Aorta (tissue), 5 donors: ENCODE results near the gene PCDHGB6. TPM values are rescaled to one million over a fixed set of nuclear protein-coding genes. Genes with fewer than 3 reads are reported as not detected.
A peak's percentile ranks its signal among the peaks of the same experiment; 100 is the strongest.
"Not testable (repeated sequence)": the region's sequence is repeated elsewhere in the genome, so short reads cannot be mapped to it uniquely, and the experiment has no call there.

Experiments used
- ATAC-seq: fragments of 200-7000 bp; cut with Tn5 transposase; one replicate; pipeline ENCODE4 v1.9.1; 2022; ENCODE audit warnings: moderate library complexity; ENCODE audit not compliant: low FRiP score
- DNase-seq, 2 donors: peaks; one replicate each; pipeline ENCODE4 v3.0.0-alpha.2; 2020
- H3K27ac ChIP-seq, 2 donors: one replicate each; pipeline ENCODE4 v1.5.1; 2013; ENCODE audit warnings: low read length in 2 of 2, mild to moderate bottlenecking in 2 of 2, moderate library complexity in 2 of 2, control low read depth in 1 of 2, inconsistent platforms in 1 of 2, low read depth in 1 of 2
- H3K27me3 ChIP-seq, 2 donors: one replicate each; pipeline ENCODE4 v1.6.1; 2013; ENCODE audit warnings: control low read depth in 1 of 2, low read length in 1 of 2, mild to moderate bottlenecking in 1 of 2, moderate library complexity in 1 of 2; ENCODE audit not compliant: insufficient read depth in 2 of 2, control insufficient read depth in 1 of 2
- H3K36me3 ChIP-seq, 2 donors: one replicate each; pipeline ENCODE4 v1.6.1; 2013; ENCODE audit warnings: control low read depth in 1 of 2, low read length in 1 of 2, mild to moderate bottlenecking in 1 of 2; ENCODE audit not compliant: insufficient read depth in 2 of 2, control insufficient read depth in 1 of 2
- H3K4me1 ChIP-seq, 2 donors: one replicate each; pipeline ENCODE4 v1.6.1; 2013; ENCODE audit warnings: low read length in 2 of 2, control low read depth in 1 of 2, mild to moderate bottlenecking in 1 of 2, moderate library complexity in 1 of 2; ENCODE audit not compliant: insufficient read depth in 2 of 2, control insufficient read depth in 1 of 2
- H3K4me3 ChIP-seq, 2 donors: one replicate each; pipeline ENCODE4 v1.5.1; 2013; ENCODE audit warnings: low read length in 2 of 2, control low read depth in 1 of 2, mild to moderate bottlenecking in 1 of 2
- H3K9me3 ChIP-seq: one replicate; pipeline ENCODE4 v1.6.1; 2013; ENCODE audit warnings: mild to moderate bottlenecking, low read length; ENCODE audit not compliant: control insufficient read depth
- WGBS, 2 donors: extraction: QIAGEN DNeasy Blood & Tissue Kit; methylation state at CpG; one replicate each; pipeline ENCODE4 v1.1.7; 2013; 5-methylcytosine and 5-hydroxymethylcytosine counted together
- intact Hi-C, 2 donors: fragments of 100-400 bp; cut with DNase I; formaldehyde crosslinking; loops; one replicate each; pipeline versions ENCODE4 v1.14.2 to v1.15.0; 2022
- polyA plus RNA-seq, 2 donors: library from polyadenylated mRNA; stranded (reverse); fragments of 200-250 nt; gene quantifications; one replicate each; pipeline ENCODE4 v1.2.3, GENCODE V29; 2013
- total RNA-seq, 2 donors: library from RNA; stranded (reverse); fragmentation: NEBNext Ultra II Directional; extraction: Animal tissue kit (Norgen Biotek cat#: 25700); gene quantifications; one replicate each; pipeline ENCODE4 v1.2.1, GENCODE V29; 2021
- donor health status: healthy with polysubstance abuse.
- donor health status: Bipolar disorder and iron deficiency.
- donor health status: DM: no; HTN: no; CAD: no.
- donor health status: DM: no; HTN: no; CAD: no.
- donor health status: DM: yes; HTN: yes; CAD: no.

Gene PCDHGB6
- total and polyA plus RNA-seq, 4 donors, result 0.38 to 14.6 (median 5.9) TPM

GRCh38 chr5:141387557-141388311 lies 20.1 kb upstream of the PCDHGB6 start, which contains the start of gene PCDHGB4:
Gene PCDHGB4, plus strand, starts transcription at chr5:141387698. Its CDS starts 187 bp downstream, at chr5:141387885.
- H3K27ac ChIP-seq, H3K4me1 ChIP-seq, ATAC-seq, H3K4me3 ChIP-seq, H3K36me3 ChIP-seq, H3K27me3 ChIP-seq, intact Hi-C loops: not testable (repeated sequence)
- DNase-seq, result peak in 1 of 2 donors; percentile 74
- H3K9me3 ChIP-seq, result peaks cover 36% of the 10 kb centered on the region
- 7 to 12% methylated on average over 17 to 22 of the region's 40 CpGs for WGBS, 2 donors

DNA sequence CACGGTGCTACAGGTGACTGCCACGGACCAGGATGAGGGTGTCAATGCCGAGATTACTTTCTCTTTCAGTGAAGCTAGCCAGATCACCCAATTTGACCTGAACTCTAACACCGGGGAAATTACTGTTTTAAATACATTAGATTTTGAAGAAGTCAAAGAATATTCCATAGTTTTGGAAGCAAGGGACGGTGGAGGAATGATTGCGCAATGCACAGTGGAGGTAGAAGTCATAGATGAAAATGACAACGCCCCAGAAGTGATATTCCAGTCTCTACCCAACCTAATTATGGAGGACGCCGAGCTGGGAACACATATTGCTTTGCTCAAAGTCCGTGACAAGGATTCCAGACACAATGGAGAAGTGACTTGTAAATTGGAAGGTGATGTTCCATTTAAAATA lies 19.2 kb upstream of the PCDHGB6 start:
- ATAC-seq (no peak), DNase-seq (no peak)
- Histone ChIP-seq H3K4me3 (no peak overlapping the region), H3K4me1 (no peaks in the 10 kb centered on the region), H3K27ac (no peak overlapping the region), H3K36me3 (no peaks in the 10 kb centered on the region), H3K27me3 (no peaks in the 10 kb centered on the region), H3K9me3 (peaks cover 36% of the 10 kb centered on the region)
- WGBS, 2 donors, result 37 to 44% methylated on average over 10 of the region's 10 CpGs
- intact Hi-C loops, result no loop called here

DNA sequence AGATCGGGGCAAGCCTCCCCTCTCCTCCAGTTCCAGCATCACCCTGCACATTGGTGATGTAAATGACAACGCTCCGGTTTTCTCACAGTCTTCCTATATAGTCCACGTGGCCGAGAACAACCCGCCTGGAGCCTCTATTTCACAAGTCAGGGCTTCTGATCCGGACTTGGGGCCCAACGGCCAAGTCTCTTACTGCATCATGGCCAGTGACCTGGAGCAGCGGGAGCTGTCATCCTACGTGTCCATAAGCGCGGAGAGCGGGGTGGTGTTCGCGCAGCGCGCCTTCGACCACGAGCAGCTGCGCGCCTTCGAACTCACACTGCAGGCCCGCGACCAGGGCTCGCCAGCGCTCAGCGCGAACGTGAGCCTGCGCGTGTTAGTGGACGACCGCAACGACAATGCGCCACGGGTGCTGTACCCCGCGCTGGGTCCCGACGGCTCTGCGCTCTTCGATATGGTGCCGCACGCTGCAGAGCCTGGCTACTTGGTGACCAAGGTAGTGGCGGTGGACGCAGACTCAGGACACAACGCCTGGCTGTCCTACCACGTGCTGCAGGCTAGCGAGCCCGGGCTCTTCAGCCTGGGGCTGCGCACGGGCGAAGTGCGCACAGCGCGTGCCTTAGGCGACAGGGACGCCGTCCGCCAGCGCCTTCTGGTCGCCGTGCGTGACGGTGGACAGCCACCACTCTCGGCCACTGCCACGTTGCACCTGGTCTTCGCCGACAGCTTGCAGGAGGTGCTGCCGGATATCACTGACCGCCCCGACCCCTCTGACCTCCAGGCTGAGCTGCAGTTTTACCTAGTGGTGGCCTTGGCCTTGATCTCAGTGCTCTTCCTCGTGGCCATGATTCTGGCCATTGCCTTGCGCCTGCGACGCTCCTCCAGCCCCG lies 18.4 kb upstream of the PCDHGB6 start:
- WGBS, 2 donors, result 24 to 32% methylated on average over 77 of the region's 77 CpGs
- Histone ChIP-seq H3K27ac (no peak overlapping the region), H3K27me3 (no peaks in the 10 kb centered on the region), H3K9me3 (peaks cover 37% of the 10 kb centered on the region), H3K4me1 (no peaks in the 10 kb centered on the region), H3K4me3 (no peak overlapping the region), H3K36me3 (no peaks in the 10 kb centered on the region)
- intact Hi-C loops, result no loop called here
- ATAC-seq (no peak), DNase-seq (peak in 1 of 2 donors; percentile 58)

GRCh38 chr5:141392429-141393198 lies 15.2 kb upstream of the PCDHGB6 start, which contains the start of gene PCDHGA8:
Gene PCDHGA8, plus strand, starts transcription at chr5:141392633. Its CDS starts 181 bp downstream, at chr5:141392814.
- H3K27ac ChIP-seq, result no peak within 1 kb of the TSS
- ATAC-seq (no peak), DNase-seq (peak in 1 of 2 donors; percentile 67)
- peaks cover 34% of the 10 kb centered on the region for H3K9me3 ChIP-seq
- H3K4me3 ChIP-seq, result no peak within 1 kb of the TSS
- 21 to 27% methylated on average over 38 of the region's 38 CpGs for WGBS, 2 donors
- intact Hi-C loops, result no loop called here
- H3K36me3 ChIP-seq, result no peaks in the 10 kb centered on the region
- H3K4me1 ChIP-seq, result no peaks in the 10 kb centered on the region
- H3K27me3 ChIP-seq, result no peaks in the 10 kb centered on the region

DNA sequence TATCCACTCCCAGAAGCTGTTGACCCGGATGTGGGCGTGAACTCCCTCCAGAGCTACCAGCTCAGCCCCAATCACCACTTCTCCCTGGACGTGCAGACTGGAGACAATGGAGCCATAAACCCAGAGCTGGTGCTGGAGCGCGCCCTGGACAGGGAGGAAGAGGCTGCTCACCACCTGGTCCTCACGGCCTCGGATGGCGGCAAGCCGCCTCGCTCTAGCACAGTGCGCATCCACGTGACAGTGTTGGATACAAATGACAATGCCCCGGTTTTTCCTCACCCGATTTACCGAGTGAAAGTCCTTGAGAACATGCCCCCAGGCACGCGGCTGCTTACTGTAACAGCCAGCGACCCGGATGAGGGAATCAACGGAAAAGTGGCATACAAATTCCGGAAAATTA lies 14.6 kb upstream of the PCDHGB6 start:
- no peak for DNase-seq
- Histone ChIP-seq H3K4me3 (no peak overlapping the region), H3K27me3 (no peaks in the 10 kb centered on the region), H3K4me1 (no peaks in the 10 kb centered on the region), H3K9me3 (peaks cover 34% of the 10 kb centered on the region), H3K27ac (no peak overlapping the region), H3K36me3 (no peaks in the 10 kb centered on the region)
- 33 to 35% methylated on average over 21 of the region's 21 CpGs for WGBS, 2 donors
- intact Hi-C loops, result no loop called here
- ATAC-seq, result no peak

DNA sequence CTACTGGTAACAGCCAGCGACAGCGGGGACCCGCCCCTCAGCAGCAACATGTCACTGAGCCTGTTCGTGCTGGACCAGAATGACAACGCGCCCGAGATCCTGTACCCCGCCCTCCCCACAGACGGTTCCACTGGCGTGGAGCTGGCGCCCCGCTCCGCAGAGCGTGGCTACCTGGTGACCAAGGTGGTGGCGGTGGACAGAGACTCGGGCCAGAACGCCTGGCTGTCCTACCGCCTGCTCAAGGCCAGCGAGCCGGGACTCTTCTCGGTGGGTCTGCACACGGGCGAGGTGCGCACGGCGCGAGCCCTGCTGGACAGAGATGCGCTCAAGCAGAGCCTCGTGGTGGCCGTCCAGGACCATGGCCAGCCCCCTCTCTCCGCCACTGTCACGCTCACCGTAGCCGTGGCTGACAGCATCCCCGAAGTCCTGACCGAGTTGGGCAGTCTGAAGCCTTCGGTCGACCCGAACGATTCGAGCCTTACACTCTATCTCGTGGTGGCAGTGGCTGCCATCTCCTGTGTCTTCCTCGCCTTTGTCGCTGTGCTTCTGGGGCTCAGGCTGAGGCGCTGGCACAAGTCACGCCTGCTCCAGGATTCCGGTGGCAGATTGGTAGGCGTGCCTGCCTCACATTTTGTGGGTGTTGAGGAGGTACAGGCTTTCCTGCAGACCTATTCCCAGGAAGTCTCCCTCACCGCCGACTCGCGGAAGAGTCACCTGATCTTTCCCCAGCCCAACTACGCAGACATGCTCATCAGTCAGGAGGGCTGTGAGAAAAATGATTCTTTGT lies 13.2 kb upstream of the PCDHGB6 start:
- peak in 1 of 2 donors; percentile 56 for DNase-seq

GRCh38 chr5:141397756-141398551 lies 9.9 kb upstream of the PCDHGB6 start, which contains the start of gene PCDHGB5:
Gene PCDHGB5, plus strand, starts transcription at chr5:141397947. Its CDS starts 181 bp downstream, at chr5:141398128.
- H3K4me1 ChIP-seq, intact Hi-C loops, H3K27ac ChIP-seq, H3K36me3 ChIP-seq, H3K27me3 ChIP-seq, H3K4me3 ChIP-seq: not testable (repeated sequence)
- peaks cover 31% of the 10 kb centered on the region for H3K9me3 ChIP-seq
- peak; percentile 74 for ATAC-seq
- peak in 1 of 2 donors; percentile 70 for DNase-seq
- 7 to 8% methylated on average over 20 to 25 of the region's 43 CpGs for WGBS, 2 donors

More for the DNA sequence above, 13.2 kb upstream of the PCDHGB6 start:
- H3K27ac ChIP-seq, H3K27me3 ChIP-seq, intact Hi-C loops, H3K4me3 ChIP-seq, H3K36me3 ChIP-seq, ATAC-seq, H3K4me1 ChIP-seq: not testable (repeated sequence)
- peaks cover 30% of the 10 kb centered on the region for H3K9me3 ChIP-seq
- WGBS, 2 donors, result 27 to 32% methylated on average over 40 to 46 of the region's 53 CpGs
